BLaER1 (cell line): ENCODE measurements around the gene SPACA4.
A peak's percentile ranks its signal among the peaks of the same experiment; 100 is the strongest.

ENCODE experiments used
- H3K27ac ChIP-seq: shearing (Covaris generic); formaldehyde crosslinking; 2 replicates; pipeline ENCODE4 v1.8.1; 2022
- H3K27me3 ChIP-seq: shearing (Covaris generic); formaldehyde crosslinking; 2 replicates; pipeline ENCODE4 v1.8.1; 2022
- H3K36me3 ChIP-seq: shearing (Covaris generic); formaldehyde crosslinking; 2 replicates; pipeline ENCODE4 v1.8.1; 2022
- H3K4me1 ChIP-seq: shearing (Covaris generic); formaldehyde crosslinking; 2 replicates; pipeline ENCODE4 v1.8.1; 2022
- H3K4me2 ChIP-seq: shearing (Covaris generic); formaldehyde crosslinking; 2 replicates; pipeline ENCODE4 v1.8.1; 2022
- H3K4me3 ChIP-seq: shearing (Covaris generic); formaldehyde crosslinking; 2 replicates; pipeline ENCODE4 v1.8.1; 2022
- H3K9ac ChIP-seq: shearing (Covaris generic); formaldehyde crosslinking; 2 replicates; pipeline ENCODE4 v1.8.1; 2022
- H3K9me3 ChIP-seq: shearing (Covaris generic); formaldehyde crosslinking; 2 replicates; pipeline ENCODE4 v1.8.1; 2022
- H4K20me1 ChIP-seq: shearing (Covaris generic); formaldehyde crosslinking; 2 replicates; pipeline ENCODE4 v1.8.1; 2022
- Cebpa-rat ChIP-seq: shearing (Covaris generic); IDR thresholded peaks from 2 replicates; pipeline ENCODE4 v1.8.1; 2022

SPACA4 gene

GRCh38 chr19:48617146-48617937 lies 10.8 kb downstream of the SPACA4 start:
- Histone ChIP-seq H3K9me3 (no peaks in the 10 kb centered on the region), H3K27me3 (no peaks in the 10 kb centered on the region), H3K4me3 (peak overlapping the region; percentile 85), H3K9ac (peak overlapping the region; percentile 97), H4K20me1 (peaks cover 54% of the 10 kb centered on the region), H3K4me2 (peak overlapping the region; percentile 96), H3K4me1 (peaks cover 61% of the 10 kb centered on the region), H3K27ac (peak overlapping the region; percentile 93), H3K36me3 (peaks cover 52% of the 10 kb centered on the region)
- TF ChIP-seq Cebpa-rat, result no peak

- H3K4me3 ChIP-seq, result peak overlapping the region; percentile 85
- H3K27ac ChIP-seq, result peak overlapping the region; percentile 93
- H3K9me3 ChIP-seq, result no peaks in the 10 kb centered on the region
- peaks cover 64% of the 10 kb centered on the region for H3K4me1 ChIP-seq
- no peak for TF ChIP-seq Cebpa-rat
- H3K36me3 ChIP-seq, result peaks cover 47% of the 10 kb centered on the region
- peak overlapping the region; percentile 96 for H3K4me2 ChIP-seq
- H4K20me1 ChIP-seq, result peaks cover 54% of the 10 kb centered on the region
- H3K27me3 ChIP-seq, result no peaks in the 10 kb centered on the region
- peak overlapping the region; percentile 97 for H3K9ac ChIP-seq
Measured at GRCh38 chr19:48618278-48618915, 11.9 kb downstream of the SPACA4 start.

- peaks cover 62% of the 10 kb centered on the region for H3K4me1 ChIP-seq
- no peak for TF ChIP-seq Cebpa-rat
- H4K20me1 ChIP-seq, result peaks cover 47% of the 10 kb centered on the region
- no peaks in the 10 kb centered on the region for H3K27me3 ChIP-seq
- H3K9ac ChIP-seq, result peak within 1 kb of the TSS; percentile 97
- H3K4me3 ChIP-seq, result peak within 1 kb of the TSS; percentile 85
- peaks cover 40% of the 10 kb centered on the region for H3K36me3 ChIP-seq
- peak within 1 kb of the TSS; percentile 96 for H3K4me2 ChIP-seq
- H3K27ac ChIP-seq, result peak within 1 kb of the TSS; percentile 93
- H3K9me3 ChIP-seq, result no peaks in the 10 kb centered on the region
Measured at GRCh38 chr19:48618916-48619691, 12.6 kb downstream of the SPACA4 start, which contains the start of the genes RPL18 and SPHK2. Gene RPL18 (minus strand): TSS chr19:48619178. CDS start chr19:48619143, 35 bp downstream. Gene SPHK2 (plus strand): TSS chr19:48619506. CDS start chr19:48620515, 1,009 bp downstream.

- peak overlapping the region; percentile 90 for H3K27ac ChIP-seq
- TF ChIP-seq Cebpa-rat, result no peak
Measured at GRCh38 chr19:48619692-48620585, 13.4 kb downstream of the SPACA4 start.

GRCh38 chr19:48623556-48624066 lies 17.1 kb downstream of the SPACA4 start:
- Histone ChIP-seq H3K4me2 (peak overlapping the region; percentile 91), H3K4me3 (peak overlapping the region; percentile 69), H3K9ac (peak overlapping the region; percentile 81), H3K36me3 (peaks cover 28% of the 10 kb centered on the region), H4K20me1 (peaks cover 7% of the 10 kb centered on the region; the same call in 1 of the 2 replicates), H3K27ac (peak overlapping the region; percentile 81), H3K9me3 (no peaks in the 10 kb centered on the region), H3K27me3 (no peaks in the 10 kb centered on the region), H3K4me1 (peaks cover 40% of the 10 kb centered on the region)
- TF ChIP-seq Cebpa-rat, result no peak

More at GRCh38 chr19:48619692-48620585, 13.4 kb downstream of the SPACA4 start:
- H3K4me3 ChIP-seq, result peak overlapping the region; percentile 85
- peaks cover 32% of the 10 kb centered on the region for H3K36me3 ChIP-seq
- peaks cover 68% of the 10 kb centered on the region for H3K4me1 ChIP-seq
- H3K4me2 ChIP-seq, result peak overlapping the region; percentile 95
- H3K9ac ChIP-seq, result peak overlapping the region; percentile 87
- peaks cover 41% of the 10 kb centered on the region for H4K20me1 ChIP-seq
- no peaks in the 10 kb centered on the region for H3K27me3 ChIP-seq
- H3K9me3 ChIP-seq, result no peaks in the 10 kb centered on the region

GRCh38 chr19:48624067-48624594 lies 17.6 kb downstream of the SPACA4 start:
- H3K27ac ChIP-seq, result peak overlapping the region; percentile 81
- H3K9me3 ChIP-seq, result no peaks in the 10 kb centered on the region
- H4K20me1 ChIP-seq, result peaks cover 5% of the 10 kb centered on the region; the same call in 1 of the 2 replicates
- H3K27me3 ChIP-seq, result no peaks in the 10 kb centered on the region
- H3K4me3 ChIP-seq, result peak overlapping the region; percentile 69
- peaks cover 40% of the 10 kb centered on the region for H3K4me1 ChIP-seq
- no peak for TF ChIP-seq Cebpa-rat
- H3K4me2 ChIP-seq, result peak overlapping the region; percentile 91
- H3K9ac ChIP-seq, result peak overlapping the region; percentile 83
- H3K36me3 ChIP-seq, result peaks cover 33% of the 10 kb centered on the region

- Histone ChIP-seq H3K9me3 (no peaks in the 10 kb centered on the region), H3K27me3 (no peaks in the 10 kb centered on the region), H3K4me1 (peaks cover 43% of the 10 kb centered on the region), H3K4me2 (peak overlapping the region; percentile 91), H3K27ac (peak overlapping the region; percentile 79), H3K9ac (peak overlapping the region; percentile 83), H3K36me3 (peaks cover 42% of the 10 kb centered on the region), H4K20me1 (peaks cover 14% of the 10 kb centered on the region), H3K4me3 (peak overlapping the region; percentile 69)
- no peak for TF ChIP-seq Cebpa-rat
Measured at GRCh38 chr19:48624791-48625723, 18.5 kb downstream of the SPACA4 start.
